GF-D8 (cell line): ENCODE results near the gene CTSS.
"Not testable (repeated sequence)": the region's sequence is repeated elsewhere in the genome, so short reads cannot be mapped to it uniquely, and the experiment has no call there.

ENCODE experiments used
- DNase-seq: peaks from one replicate; lab custom pipeline; 2025; lab: John Stamatoyannopoulos, UW

CTSS gene

GRCh38 chr1:150765296-150765976 lies at the start of gene CTSS:
Gene CTSS, minus strand, starts transcription at chr1:150765778. Its CDS starts 1,015 bp downstream, at chr1:150764763.
- peak; percentile 70 for DNase-seq

- no peak for DNase-seq
Measured at GRCh38 chr1:150813028-150813707, 47.6 kb upstream of the CTSS start.

- DNase-seq, result no peak
Measured at GRCh38 chr1:150810958-150811659, 45.5 kb upstream of the CTSS start.

GRCh38 chr1:150809651-150810050 lies 44.1 kb upstream of the CTSS start:
- no peak for DNase-seq

- no peak for DNase-seq
Measured at GRCh38 chr1:150808846-150809245, 43.3 kb upstream of the CTSS start.

GRCh38 chr1:150808121-150808520 lies 42.5 kb upstream of the CTSS start, which contains the start of gene CTSK:
Gene CTSK, minus strand, starts transcription at chr1:150808260. Its CDS starts 1,455 bp downstream, at chr1:150806805.
- DNase-seq, result no peak

GRCh38 chr1:150807249-150808023 lies 41.9 kb upstream of the CTSS start:
- peak; percentile 16 for DNase-seq

- DNase-seq, result no peak
Measured at GRCh38 chr1:150805899-150806298, 40.3 kb upstream of the CTSS start.

GRCh38 chr1:150804671-150805070 lies 39.1 kb upstream of the CTSS start:
- no peak for DNase-seq

GRCh38 chr1:150799089-150799488 lies 33.5 kb upstream of the CTSS start:
- DNase-seq, result no peak

- no peak for DNase-seq
Measured at GRCh38 chr1:150798525-150798924, 32.9 kb upstream of the CTSS start.

- DNase-seq, result no peak
Measured at GRCh38 chr1:150796374-150796773, 30.8 kb upstream of the CTSS start.

GRCh38 chr1:150793778-150794177 lies 28.2 kb upstream of the CTSS start:
- DNase-seq, result not testable (repeated sequence)

- no peak for DNase-seq
Measured at GRCh38 chr1:150793221-150793620, 27.6 kb upstream of the CTSS start.

- no peak for DNase-seq
Measured at GRCh38 chr1:150791585-150791984, 26.0 kb upstream of the CTSS start.

- no peak for DNase-seq
Measured at GRCh38 chr1:150789396-150789795, 23.8 kb upstream of the CTSS start.

GRCh38 chr1:150788946-150789345 lies 23.4 kb upstream of the CTSS start:
- no peak for DNase-seq

GRCh38 chr1:150787455-150787854 lies 21.9 kb upstream of the CTSS start:
- DNase-seq, result no peak

GRCh38 chr1:150780510-150780909 lies 14.9 kb upstream of the CTSS start:
- DNase-seq, result no peak

GRCh38 chr1:150778409-150778808 lies 12.8 kb upstream of the CTSS start:
- DNase-seq, result no peak

- DNase-seq, result peak; percentile 67
Measured at GRCh38 chr1:150777544-150777943, 12.0 kb upstream of the CTSS start.

- not testable (repeated sequence) for DNase-seq
Measured at GRCh38 chr1:150775931-150776505, 10.4 kb upstream of the CTSS start.
